GM21390 (cell line): ENCODE results near the gene IVL.

Experiments used
- ATAC-seq: cut with Tn5 transposase; IDR thresholded peaks from one replicate; pipeline ENCODE4 v1.9.1; 2021; ENCODE audit not compliant: unreplicated experiment

The IVL gene

DNA sequence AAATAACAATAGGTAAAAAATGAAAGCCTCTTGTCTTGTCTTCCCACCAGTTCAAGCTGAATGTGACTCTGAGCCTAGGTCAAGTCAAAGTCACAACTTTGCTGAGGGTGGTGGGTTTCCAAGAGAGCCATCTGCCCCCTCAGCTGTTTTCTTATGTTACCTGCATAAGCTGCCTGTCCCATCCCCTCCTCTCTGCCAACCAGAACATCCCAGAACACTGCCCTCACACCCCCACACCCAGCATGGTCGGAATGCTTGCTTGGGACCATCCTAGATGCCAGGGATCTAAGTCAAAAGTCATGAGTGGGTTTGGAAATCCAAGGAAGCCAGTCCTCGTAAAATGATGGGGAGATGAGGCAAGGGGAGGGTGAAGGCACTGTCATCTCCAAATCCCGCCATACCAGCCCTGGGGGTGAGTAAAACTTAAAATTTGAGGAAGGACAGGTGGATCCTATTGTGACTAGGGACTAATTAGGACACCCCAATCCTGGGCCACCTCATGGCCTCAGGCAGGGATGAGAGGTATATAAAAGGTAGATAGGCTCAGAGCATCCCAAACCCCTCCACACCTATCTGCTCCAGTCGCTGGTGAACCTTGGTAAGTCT is 38.4 kb downstream of the IVL start, which contains the start of gene SPRR5:
TSS of gene SPRR5 (plus strand) at position 556 of the 606 bp plus-strand sequence. CDS start 1,349 bp downstream, outside the sequence.
- ATAC-seq: no peak

DNA sequence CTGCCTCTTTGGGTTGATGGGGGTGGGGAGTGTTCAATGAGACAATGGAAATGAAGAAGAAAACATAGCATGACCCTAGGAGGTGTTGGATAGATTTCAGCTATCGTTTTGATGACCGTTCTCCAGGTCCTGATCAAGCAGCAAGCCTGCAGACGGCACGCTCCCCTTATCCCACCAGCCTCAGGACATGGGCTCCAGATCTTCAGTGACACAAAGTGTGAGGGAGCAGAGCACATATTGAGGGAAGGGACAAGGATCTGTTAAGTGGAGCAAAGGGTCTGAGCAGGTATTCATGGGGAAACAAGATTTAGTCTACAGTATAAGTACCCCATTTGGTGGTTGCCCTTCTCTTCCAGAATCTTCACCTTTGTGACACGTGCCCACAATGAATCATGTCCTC is 43.4 kb downstream of the IVL start:
- no peak for ATAC-seq

DNA sequence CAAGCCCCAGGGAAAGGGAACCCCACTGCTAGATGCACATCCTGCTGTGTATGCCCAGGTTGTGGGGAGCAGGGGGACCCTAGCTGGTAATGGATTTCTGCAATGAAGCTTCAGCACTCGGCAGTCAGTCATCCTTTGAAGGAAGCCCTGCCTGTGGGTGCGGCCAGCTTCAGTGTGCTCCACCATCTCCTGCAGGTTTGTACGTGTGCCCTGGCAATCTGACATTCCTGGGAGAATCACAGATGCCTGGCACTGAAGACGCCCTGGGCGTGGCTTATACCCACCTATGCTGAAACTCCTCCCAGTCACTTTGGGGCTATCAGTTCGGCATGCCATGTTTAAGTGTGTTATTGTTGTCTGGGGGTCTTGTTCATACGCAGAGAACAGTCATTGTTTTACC is 45.4 kb downstream of the IVL start:
- no peak for ATAC-seq

DNA sequence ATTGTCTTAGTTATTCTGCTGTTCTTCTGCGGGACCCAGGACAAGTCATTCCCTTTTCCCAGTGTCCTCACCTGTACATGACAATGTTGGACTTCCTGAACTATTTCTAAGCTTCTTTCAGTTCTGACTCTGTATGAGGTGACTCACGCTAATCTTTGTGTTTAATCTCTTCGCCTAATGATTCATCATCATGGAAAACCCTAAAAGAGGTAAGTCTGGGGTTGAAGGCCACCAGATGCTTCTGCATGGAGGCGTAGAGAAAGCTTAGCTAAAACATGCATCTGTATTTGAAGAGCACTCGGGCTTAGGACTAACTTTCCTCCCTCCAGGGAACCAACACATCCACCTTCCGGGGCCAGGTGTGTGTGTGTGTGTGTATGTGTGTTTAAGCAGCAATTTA is 46.1 kb downstream of the IVL start:
- ATAC-seq: no peak

DNA sequence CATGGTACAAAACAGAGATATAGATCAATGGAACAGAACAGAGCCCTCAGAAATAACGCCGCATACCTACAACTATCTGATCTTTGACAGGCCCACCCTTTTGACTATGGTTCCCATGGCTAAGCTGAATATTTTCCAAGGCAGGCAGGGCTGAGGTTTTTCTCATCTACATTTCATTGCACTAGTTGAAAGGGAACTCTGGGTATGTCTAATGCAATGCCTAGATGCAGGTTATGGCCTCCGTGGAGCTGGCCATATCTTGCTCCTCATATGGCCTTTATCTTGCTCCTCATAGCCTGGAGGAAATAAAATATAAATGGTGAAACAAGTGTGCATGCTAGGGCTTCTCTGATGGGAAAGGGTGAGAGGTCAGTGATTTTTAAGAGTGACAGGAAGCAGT is 49.2 kb downstream of the IVL start:
- no peak for ATAC-seq

DNA sequence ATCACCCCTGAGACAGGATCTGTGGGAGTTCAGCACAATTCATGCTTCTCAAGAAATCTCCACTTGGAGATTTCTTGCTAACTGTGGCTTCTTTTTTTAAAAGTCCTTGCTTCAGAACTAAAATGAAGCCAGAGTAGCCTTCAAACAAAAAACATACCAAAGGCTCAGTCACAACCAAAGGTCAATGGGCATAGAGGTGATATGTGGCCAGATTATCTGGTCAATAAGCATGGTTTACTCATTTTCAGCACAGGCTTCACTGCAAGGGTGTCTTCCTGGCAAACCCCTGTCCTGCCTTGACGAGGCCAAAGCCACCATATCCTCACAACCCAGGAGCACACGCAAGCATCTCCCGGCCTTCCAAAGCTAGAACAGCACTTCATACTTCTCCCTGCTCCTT is 50.9 kb downstream of the IVL start:
- ATAC-seq: no peak

DNA sequence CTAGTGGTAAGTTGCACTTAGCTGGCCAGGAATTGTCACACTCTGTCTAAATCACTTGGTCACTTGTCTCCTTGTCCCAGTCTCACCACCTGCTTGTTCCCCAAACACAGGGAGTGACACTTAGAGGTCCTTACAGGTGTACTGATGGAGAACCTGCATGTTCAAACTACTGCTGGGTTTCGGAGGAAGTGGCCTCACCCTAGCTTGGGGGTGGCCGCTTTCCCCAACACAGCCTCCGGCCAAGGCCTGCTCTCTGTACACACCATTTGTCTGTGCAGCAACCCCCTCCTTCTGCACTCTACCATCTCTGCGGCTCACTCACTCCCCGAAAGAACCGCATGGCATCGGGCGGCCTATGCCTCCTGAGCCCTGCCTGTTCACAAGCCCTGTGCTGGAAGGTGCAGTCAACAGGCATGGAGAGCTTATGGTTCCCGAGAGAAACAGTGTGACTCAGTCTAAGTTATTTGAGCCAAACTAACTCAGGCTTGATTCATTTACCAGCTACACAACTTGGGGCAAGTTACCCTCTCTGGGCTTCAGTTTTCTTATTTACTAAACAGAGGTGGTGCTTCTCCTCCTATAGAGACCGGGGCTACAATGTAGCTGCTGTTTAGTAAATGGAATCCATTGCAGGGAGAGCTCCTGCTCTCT is 51.6 kb downstream of the IVL start:
- ATAC-seq: no peak

DNA sequence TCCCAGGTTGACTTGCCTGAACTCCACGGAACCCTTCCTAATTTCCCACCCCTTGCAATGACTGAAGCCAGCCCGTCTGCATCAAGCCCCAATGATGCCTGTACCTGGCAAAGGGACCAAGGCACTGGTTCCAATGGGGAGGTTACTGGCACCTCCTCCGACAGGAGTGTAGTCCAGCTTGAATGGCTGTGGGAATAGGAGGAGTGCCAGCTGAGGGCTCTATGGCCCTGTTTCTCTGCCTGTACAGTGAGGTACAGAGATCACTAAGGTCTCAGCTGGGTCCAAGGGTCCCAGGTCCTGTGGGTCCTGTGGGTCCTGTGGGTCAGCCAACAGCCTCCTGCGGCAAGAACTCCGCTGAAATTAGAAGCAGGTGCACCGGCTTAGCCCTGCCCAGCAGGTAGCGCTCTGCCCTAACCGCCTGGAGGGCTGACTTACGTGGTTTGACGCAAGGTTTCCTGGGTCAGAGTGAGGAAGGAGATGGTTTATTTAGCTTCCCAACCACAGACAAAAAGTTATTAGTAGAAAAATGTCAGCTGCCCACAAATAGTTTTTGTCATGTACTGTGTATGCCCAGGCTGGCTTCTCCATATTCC is 52.2 kb downstream of the IVL start:
- no peak for ATAC-seq
